BLaER1 treated with 17β-estradiol and CSF1 and Interleukin-3, amounts not matched to agents 10 nM and 100 nM (cell line): Measurements from ENCODE around the gene CCR8.

ENCODE experiments used
- H3K27ac ChIP-seq, 11 experiments: shearing (Covaris generic); formaldehyde crosslinking; 2 replicates each; pipeline ENCODE4 v1.8.1; 2022
- H3K27me3 ChIP-seq, 11 experiments: shearing (Covaris generic); formaldehyde crosslinking; 2 replicates each; pipeline ENCODE4 v1.8.1; 2022
- H3K36me3 ChIP-seq, 11 experiments: shearing (Covaris generic); formaldehyde crosslinking; 2 replicates each; pipeline ENCODE4 v1.8.1; 2022
- H3K4me1 ChIP-seq, 10 experiments: shearing (Covaris generic); formaldehyde crosslinking; 2 replicates each; pipeline ENCODE4 v1.8.1; 2022
- H3K4me2 ChIP-seq, 11 experiments: shearing (Covaris generic); formaldehyde crosslinking; 2 replicates each; pipeline ENCODE4 v1.8.1; 2022
- H3K4me3 ChIP-seq, 10 experiments: shearing (Covaris generic); formaldehyde crosslinking; 2 replicates each; pipeline ENCODE4 v1.8.1; 2022
- H3K9ac ChIP-seq, 11 experiments: shearing (Covaris generic); formaldehyde crosslinking; 2 replicates each; pipeline ENCODE4 v1.8.1; 2022
- H3K9me3 ChIP-seq, 11 experiments: shearing (Covaris generic); formaldehyde crosslinking; replicated peaks in 1 of 11; 2 replicates each; pipeline ENCODE4 v1.8.1; 2022
- H4K20me1 ChIP-seq, 11 experiments: shearing (Covaris generic); formaldehyde crosslinking; 2 replicates each; pipeline ENCODE4 v1.8.1; 2022
- Cebpa-rat ChIP-seq, 11 experiments: shearing (Covaris generic); IDR thresholded peaks; 2 replicates each; pipeline ENCODE4 v1.8.1; 2022

Gene CCR8, protein sequence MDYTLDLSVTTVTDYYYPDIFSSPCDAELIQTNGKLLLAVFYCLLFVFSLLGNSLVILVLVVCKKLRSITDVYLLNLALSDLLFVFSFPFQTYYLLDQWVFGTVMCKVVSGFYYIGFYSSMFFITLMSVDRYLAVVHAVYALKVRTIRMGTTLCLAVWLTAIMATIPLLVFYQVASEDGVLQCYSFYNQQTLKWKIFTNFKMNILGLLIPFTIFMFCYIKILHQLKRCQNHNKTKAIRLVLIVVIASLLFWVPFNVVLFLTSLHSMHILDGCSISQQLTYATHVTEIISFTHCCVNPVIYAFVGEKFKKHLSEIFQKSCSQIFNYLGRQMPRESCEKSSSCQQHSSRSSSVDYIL

DNA sequence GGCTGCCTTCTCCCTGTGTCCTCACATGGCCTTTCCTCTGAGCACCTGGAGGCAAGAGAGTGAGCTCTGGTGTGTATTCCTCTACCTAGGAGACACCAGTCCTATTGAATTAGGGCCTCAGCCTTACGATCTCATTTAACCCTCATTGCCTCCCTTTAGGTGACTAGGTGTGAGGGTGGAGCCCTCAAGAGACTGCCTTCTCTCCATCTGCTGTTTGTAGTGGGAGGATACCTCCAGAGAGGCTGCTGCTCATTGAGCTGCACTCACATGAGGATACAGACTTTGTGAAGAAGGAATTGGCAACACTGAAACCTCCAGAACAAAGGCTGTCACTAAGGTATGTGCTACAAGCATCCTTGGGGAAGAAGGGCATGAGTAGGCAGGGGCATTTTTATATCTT, at the start of gene CCR8:
TSS of gene CCR8 (plus strand) at position 217 of the 400 bp plus-strand sequence. CDS start 2,623 bp downstream, outside the sequence.
- TF ChIP-seq Cebpa-rat (IDR thresholded peaks at IDR 0.05): no peak
- no peaks in the 10 kb centered on the region for H3K36me3 ChIP-seq
- H3K4me2 ChIP-seq: no peak within 1 kb of the TSS
- H4K20me1 ChIP-seq: no peaks in the 10 kb centered on the region
- H3K27me3 ChIP-seq: no peaks in the 10 kb centered on the region
- H3K4me1 ChIP-seq: no peaks in the 10 kb centered on the region
- H3K4me3 ChIP-seq: no peak within 1 kb of the TSS
- no peak within 1 kb of the TSS for H3K9ac ChIP-seq
- no peak within 1 kb of the TSS for H3K27ac ChIP-seq
- no peaks in the 10 kb centered on the region for H3K9me3 ChIP-seq

DNA sequence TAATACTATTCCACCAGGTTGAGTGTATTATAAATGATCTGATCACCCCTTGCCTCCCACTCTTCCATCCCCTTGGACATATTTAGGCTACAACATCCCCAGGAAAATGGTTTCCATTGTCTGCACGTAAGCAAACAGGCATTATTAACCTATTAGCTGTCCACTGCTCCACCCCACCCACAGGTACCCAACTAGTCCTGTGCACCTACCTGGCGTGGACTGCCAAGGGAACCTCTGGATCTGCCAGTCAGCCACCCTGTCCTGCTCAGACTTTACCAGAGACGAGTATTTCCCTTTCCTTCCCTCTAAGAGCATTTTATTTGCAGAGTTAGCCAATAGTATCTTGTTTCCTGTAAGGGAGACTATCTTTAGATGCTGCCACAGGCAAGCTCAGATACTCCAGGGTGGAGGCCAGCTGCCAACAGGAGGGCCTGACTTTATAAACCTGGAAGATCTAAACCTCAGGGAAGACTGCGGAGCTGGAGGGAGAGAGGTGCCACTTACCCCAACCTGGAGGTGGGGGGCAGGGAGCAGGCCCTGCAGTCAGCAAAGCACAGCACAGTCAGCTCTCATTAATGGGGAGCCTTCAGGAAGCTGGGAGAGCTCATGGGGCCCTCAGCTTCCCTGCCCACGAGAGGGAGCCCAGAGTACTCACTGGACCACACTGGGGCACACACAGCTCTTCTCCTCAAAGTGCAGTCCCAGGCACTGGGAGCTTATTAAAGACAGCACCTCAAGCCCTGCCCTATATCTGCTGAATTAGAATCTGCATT, 49.6 kb upstream of the CCR8 start, which contains the start of gene CX3CR1:
TSS of gene CX3CR1 (minus strand) at position 292 of the 773 bp plus-strand sequence. CDS start 13,527 bp downstream, outside the sequence.
- H3K4me3 ChIP-seq: peak within 1 kb of the TSS in 6 of 10 experiments; percentile 38 to 69 (median 62); a peak in 12 of 20 replicates
- H3K4me1 ChIP-seq: peaks cover 43 to 91% (median 77%) of the 10 kb centered on the region in 10 experiments
- no peak for TF ChIP-seq Cebpa-rat (IDR thresholded peaks at IDR 0.05)
- 0 out of 22 replicates have a peak, but pooled peaks cover 0 to 7% (median 0%) of the 10 kb centered on the region in 11 experiments for H4K20me1 ChIP-seq
- H3K27ac ChIP-seq: peak within 1 kb of the TSS in 9 of 11 experiments; percentile 19 to 84 (median 66); a peak in 18 of 22 replicates
- peaks cover 0 to 25% (median 0%) of the 10 kb centered on the region in 11 experiments; a peak in 1 of 22 replicates for H3K36me3 ChIP-seq
- peak within 1 kb of the TSS; percentile 50 to 97 (median 89) for H3K4me2 ChIP-seq
- H3K27me3 ChIP-seq: no peaks in the 10 kb centered on the region
- H3K9me3 ChIP-seq: no peaks in the 10 kb centered on the region
- peak within 1 kb of the TSS in 9 of 11 experiments; percentile 6 to 75 (median 69); a peak in 16 of 22 replicates for H3K9ac ChIP-seq

DNA sequence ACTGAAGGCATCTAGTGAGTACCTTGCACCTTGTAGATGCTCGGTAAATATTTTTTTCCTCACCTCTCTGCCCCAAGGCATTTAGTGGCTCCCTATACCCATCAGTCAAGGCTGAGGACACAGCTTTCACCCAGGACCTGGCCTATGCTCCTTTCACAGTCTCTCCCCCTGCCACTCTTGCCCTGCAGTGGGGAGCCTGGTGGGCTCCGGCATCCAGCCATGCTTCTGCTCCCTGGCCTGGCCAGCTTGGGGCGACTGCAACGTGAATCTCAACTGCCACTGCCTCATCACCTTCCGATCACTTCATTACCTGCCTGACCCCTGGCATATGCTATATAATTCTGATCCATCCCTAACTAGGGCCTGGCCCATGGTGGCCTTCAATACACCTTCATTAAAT, 48.9 kb upstream of the CCR8 start:
- H3K9ac ChIP-seq: peak overlapping the region in 7 of 11 experiments; percentile 10 to 75 (median 70); a peak in 12 of 22 replicates
- H3K27me3 ChIP-seq: no peaks in the 10 kb centered on the region
- no peaks in the 10 kb centered on the region for H3K9me3 ChIP-seq
- TF ChIP-seq Cebpa-rat (IDR thresholded peaks at IDR 0.05): no peak
- H3K36me3 ChIP-seq: peaks cover 0 to 19% (median 0%) of the 10 kb centered on the region in 11 experiments; a peak in 1 of 22 replicates
- H3K4me2 ChIP-seq: peak overlapping the region; percentile 50 to 97 (median 89)
- peaks cover 43 to 91% (median 80%) of the 10 kb centered on the region in 10 experiments for H3K4me1 ChIP-seq
- H4K20me1 ChIP-seq: 0 out of 22 replicates have a peak, but pooled peaks cover 0 to 7% (median 0%) of the 10 kb centered on the region in 11 experiments
- H3K27ac ChIP-seq: peak overlapping the region in 8 of 11 experiments; percentile 49 to 84 (median 66); a peak in 17 of 22 replicates
- peak overlapping the region in 6 of 10 experiments; percentile 38 to 69 (median 62); a peak in 11 of 20 replicates for H3K4me3 ChIP-seq

DNA sequence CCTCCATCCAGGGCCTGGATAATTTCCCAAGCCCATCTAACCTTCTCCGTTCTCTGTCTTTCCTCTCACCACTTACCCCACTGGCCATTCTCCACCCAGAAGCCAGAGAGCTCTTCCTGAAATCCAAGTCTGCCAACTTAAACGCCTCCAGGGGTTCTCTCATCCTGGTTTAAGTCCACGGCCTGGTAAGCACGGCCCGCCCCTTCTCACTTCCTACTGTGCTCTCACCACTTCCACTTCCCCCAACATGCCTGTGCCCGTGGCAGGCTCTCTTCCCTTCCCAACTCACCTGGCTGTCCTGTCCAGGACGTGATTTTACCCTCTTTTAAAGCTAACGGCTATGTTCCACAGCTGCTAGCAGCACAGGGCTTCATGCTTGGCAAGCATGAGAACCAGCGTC, 48.0 kb upstream of the CCR8 start:
- H3K4me2 ChIP-seq: peak overlapping the region; percentile 50 to 97 (median 89)
- peaks cover 43 to 84% (median 73%) of the 10 kb centered on the region in 10 experiments for H3K4me1 ChIP-seq
- H3K27ac ChIP-seq: peak overlapping the region in 10 of 11 experiments; percentile 29 to 84 (median 62); a peak in 20 of 22 replicates
- H3K4me3 ChIP-seq: peak overlapping the region in 5 of 10 experiments; percentile 37 to 69 (median 67); a peak in 10 of 20 replicates
- H3K27me3 ChIP-seq: no peaks in the 10 kb centered on the region
- no peaks in the 10 kb centered on the region for H3K9me3 ChIP-seq
- peak overlapping the region in 7 of 11 experiments; percentile 0 to 75 (median 70); a peak in 11 of 22 replicates for H3K9ac ChIP-seq
- H4K20me1 ChIP-seq: 0 out of 22 replicates have a peak, but pooled peaks cover 0 to 7% (median 0%) of the 10 kb centered on the region in 11 experiments
- H3K36me3 ChIP-seq: peaks cover 0 to 10% (median 0%) of the 10 kb centered on the region in 11 experiments; a peak in 1 of 22 replicates
- no peak for TF ChIP-seq Cebpa-rat (IDR thresholded peaks at IDR 0.05)

DNA sequence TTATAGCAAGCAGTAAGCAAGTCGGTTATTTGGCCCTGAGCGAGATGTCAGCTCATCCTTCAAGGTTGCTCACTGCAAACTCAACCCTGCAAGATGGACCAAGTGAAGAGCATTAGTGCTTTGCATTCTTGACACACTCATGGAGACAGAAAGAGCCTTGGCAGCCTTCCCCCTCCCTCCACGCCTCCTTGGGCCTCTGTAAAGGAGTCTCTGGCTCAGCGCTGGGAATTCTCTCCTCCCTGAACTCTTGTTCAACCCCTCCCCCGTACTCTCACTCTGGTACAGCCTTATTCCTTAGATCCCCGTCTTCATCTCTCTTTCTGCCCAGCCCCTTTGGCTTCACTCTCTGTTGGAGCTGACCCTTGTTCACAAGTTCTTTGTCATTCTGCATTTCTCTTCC, 47.5 kb upstream of the CCR8 start:
- peak overlapping the region; percentile 50 to 97 (median 89) for H3K4me2 ChIP-seq
- H3K36me3 ChIP-seq: peaks cover 0 to 9% (median 0%) of the 10 kb centered on the region in 11 experiments; a peak in 1 of 22 replicates
- H3K9ac ChIP-seq: no peak overlapping the region; a peak in 1 of 22 replicates
- no peaks in the 10 kb centered on the region for H3K9me3 ChIP-seq
- H3K4me1 ChIP-seq: peaks cover 38 to 84% (median 68%) of the 10 kb centered on the region in 10 experiments
- no peak for TF ChIP-seq Cebpa-rat (IDR thresholded peaks at IDR 0.05)
- H4K20me1 ChIP-seq: 0 out of 22 replicates have a peak, but pooled peaks cover 0 to 6% (median 0%) of the 10 kb centered on the region in 11 experiments
- H3K27me3 ChIP-seq: no peaks in the 10 kb centered on the region
- H3K4me3 ChIP-seq: no peak overlapping the region; a peak in 1 of 20 replicates
- H3K27ac ChIP-seq: peak overlapping the region in 2 of 11 experiments; percentile 59 to 66; a peak in 2 of 22 replicates

DNA sequence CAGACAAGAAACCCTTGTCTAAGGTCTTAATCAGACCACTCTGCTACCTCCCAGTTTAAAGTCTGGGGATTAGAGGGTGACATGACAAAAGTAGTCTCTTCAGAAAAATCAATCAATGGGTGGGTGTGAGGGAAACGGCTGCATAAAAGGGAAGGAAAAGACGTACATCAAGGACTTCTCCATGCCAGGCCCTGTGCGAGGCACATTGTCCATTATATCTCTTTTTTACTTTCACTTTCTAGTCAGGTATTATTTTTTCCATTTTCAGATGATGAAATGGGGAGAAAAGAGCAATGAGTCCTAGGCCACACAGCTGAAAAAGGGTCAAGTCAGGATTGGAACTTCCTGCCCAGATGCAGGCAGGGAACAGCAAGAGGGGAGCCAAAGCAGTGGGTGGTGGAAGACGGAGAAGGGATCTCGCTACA, 45.0 kb upstream of the CCR8 start:
- no peaks in the 10 kb centered on the region for H4K20me1 ChIP-seq
- no peaks in the 10 kb centered on the region for H3K27me3 ChIP-seq
- no peaks in the 10 kb centered on the region for H3K9me3 ChIP-seq
- H3K4me2 ChIP-seq: peak overlapping the region; percentile 28 to 77 (median 58)
- TF ChIP-seq Cebpa-rat (IDR thresholded peaks at IDR 0.05): no peak
- H3K9ac ChIP-seq: no peak overlapping the region; a peak in 1 of 22 replicates
- H3K36me3 ChIP-seq: no peaks in the 10 kb centered on the region
- H3K27ac ChIP-seq: peak overlapping the region in 8 of 11 experiments; percentile 2 to 64 (median 34); a peak in 12 of 22 replicates
- H3K4me3 ChIP-seq: no peak overlapping the region
- peaks cover 47 to 86% (median 59%) of the 10 kb centered on the region in 10 experiments for H3K4me1 ChIP-seq

DNA sequence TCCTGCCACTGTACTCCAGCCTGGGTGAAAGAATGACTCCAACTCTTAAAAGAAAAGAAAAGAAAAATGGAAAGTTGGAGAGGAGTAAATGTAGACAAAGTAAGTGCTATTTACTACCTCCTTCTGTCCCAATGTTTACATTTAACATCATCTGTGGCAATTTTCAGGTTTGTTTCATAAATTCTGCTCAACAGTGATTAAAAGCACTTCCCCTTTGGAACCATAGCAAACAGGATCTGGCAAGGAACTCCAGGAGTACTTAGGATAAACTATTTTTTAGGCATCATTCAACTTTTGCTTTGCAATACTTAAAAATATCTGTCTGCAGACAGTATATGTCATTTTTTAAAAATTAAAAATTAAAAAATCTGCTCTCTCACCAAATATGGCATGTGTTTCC, 44.2 kb upstream of the CCR8 start:
- Histone ChIP-seq H3K27ac (peak overlapping the region in 3 of 11 experiments; percentile 34 to 64 (median 36); a peak in 2 of 22 replicates), H3K9me3 (no peaks in the 10 kb centered on the region), H4K20me1 (no peaks in the 10 kb centered on the region), H3K36me3 (no peaks in the 10 kb centered on the region), H3K4me3 (no peak overlapping the region), H3K27me3 (no peaks in the 10 kb centered on the region), H3K4me1 (peaks cover 48 to 84% (median 56%) of the 10 kb centered on the region in 10 experiments), H3K9ac (no peak overlapping the region), H3K4me2 (peak overlapping the region in 5 of 11 experiments; percentile 48 to 77 (median 64); a peak in 8 of 22 replicates)
- TF ChIP-seq Cebpa-rat (IDR thresholded peaks at IDR 0.05): no peak

DNA sequence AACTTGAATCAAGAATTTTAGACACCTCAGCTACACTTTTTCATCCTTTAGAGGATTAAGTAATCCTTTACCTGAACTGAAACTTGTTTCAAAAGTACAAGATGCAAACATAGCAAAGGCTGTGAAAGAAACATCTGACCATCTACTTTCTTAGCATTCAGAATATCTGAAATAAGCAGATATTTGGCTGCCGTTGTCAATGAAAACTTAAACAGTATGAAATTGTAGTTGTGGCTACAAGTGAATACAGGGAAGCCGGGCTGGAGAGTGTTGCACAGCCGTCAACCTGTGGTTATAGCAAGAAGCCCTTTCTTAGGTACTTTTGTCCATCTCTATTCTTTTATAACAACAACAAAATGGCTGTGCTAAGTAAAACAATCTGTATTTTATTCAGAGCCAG, 42.7 kb upstream of the CCR8 start:
- no peak for TF ChIP-seq Cebpa-rat (IDR thresholded peaks at IDR 0.05)
- Histone ChIP-seq H3K27me3 (no peaks in the 10 kb centered on the region), H3K27ac (no peak overlapping the region), H3K36me3 (no peaks in the 10 kb centered on the region), H4K20me1 (no peaks in the 10 kb centered on the region), H3K4me2 (no peak overlapping the region), H3K9me3 (no peaks in the 10 kb centered on the region), H3K9ac (peak overlapping the region in 1 of 11 experiments; percentile 25; a peak in 1 of 22 replicates), H3K4me1 (peaks cover 34 to 71% (median 43%) of the 10 kb centered on the region in 10 experiments), H3K4me3 (no peak overlapping the region)
